ENCODE measurements around the gene PAM. TPM values are rescaled to one million over a fixed set of nuclear protein-coding genes. Genes with fewer than 3 reads are reported as not detected.
"Not testable (repeated sequence)": the region's sequence is repeated elsewhere in the genome, so short reads cannot be mapped to it uniquely, and the experiment has no call there.

Gene PAM
- total RNA-seq, 4 donors from 2014 or later: 132 to 224 (median 184) TPM

DNA sequence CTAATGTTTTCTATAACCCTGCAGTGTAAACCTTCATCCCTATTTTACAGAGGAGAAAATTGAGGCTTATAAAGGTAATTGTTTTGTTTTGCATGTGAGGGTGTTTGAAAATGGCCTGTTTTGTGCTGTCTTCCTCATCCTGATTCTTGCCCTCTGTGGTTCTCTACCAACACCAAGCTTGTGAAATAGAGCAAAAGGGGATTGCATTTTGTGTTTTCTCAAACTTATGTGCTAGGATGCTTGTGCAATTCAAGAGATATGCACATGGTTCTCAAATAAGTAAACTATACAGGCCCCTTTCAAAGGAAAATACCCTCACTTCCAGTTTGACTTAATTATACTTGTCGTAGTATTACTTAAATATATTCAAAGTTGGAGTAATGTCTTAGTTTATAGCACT is 17.2 kb downstream of the PAM start:
- Histone ChIP-seq H3K9me3 (peaks cover 0 to 4% (median 0%) of the 10 kb centered on the region in 4 donors), H3K27me3 (no peaks in the 10 kb centered on the region), H3K36me3 (no peaks in the 10 kb centered on the region), H3K4me1 (peaks cover 0 to 8% (median 6%) of the 10 kb centered on the region in 4 donors), H3K27ac (peak overlapping the region in 1 of 4 donors; percentile 42), H3K4me3 (no peak overlapping the region)
- no peak for DNase-seq (ENCODE audit: low spot score in 2 of 2)
- 95 to 97% methylated on average over 1 of the region's 1 CpG for WGBS, 2 donors
- TF ChIP-seq EP300 (IDR thresholded peaks at IDR 0.05) (no peak), POLR2A (IDR thresholded peaks at IDR 0.05) (no peak)
- TF ChIP-seq, protein P1, sequence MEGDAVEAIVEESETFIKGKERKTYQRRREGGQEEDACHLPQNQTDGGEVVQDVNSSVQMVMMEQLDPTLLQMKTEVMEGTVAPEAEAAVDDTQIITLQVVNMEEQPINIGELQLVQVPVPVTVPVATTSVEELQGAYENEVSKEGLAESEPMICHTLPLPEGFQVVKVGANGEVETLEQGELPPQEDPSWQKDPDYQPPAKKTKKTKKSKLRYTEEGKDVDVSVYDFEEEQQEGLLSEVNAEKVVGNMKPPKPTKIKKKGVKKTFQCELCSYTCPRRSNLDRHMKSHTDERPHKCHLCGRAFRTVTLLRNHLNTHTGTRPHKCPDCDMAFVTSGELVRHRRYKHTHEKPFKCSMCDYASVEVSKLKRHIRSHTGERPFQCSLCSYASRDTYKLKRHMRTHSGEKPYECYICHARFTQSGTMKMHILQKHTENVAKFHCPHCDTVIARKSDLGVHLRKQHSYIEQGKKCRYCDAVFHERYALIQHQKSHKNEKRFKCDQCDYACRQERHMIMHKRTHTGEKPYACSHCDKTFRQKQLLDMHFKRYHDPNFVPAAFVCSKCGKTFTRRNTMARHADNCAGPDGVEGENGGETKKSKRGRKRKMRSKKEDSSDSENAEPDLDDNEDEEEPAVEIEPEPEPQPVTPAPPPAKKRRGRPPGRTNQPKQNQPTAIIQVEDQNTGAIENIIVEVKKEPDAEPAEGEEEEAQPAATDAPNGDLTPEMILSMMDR (IDR thresholded peaks at IDR 0.05): no peak

DNA sequence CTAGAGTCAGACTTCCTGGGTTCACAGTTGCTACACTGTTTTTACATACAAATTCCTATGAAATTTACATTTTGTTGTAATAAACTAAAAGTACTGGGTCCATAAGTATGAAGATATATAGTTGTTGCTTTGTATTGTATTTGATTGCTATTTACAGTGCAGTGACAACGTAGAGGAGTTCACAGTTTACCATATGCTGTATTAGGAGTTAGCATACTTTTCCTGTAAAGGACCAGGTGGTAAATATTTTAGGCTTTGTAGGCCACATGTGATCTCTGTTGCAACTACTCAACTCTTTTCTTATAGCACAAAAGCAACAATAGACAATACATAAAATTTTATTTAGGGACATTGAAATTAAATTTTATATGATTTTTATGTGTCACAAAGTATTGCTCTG is 18.0 kb downstream of the PAM start:
- Histone ChIP-seq H3K36me3 (no peaks in the 10 kb centered on the region), H3K4me1 (peaks cover 0 to 8% (median 6%) of the 10 kb centered on the region in 4 donors), H3K4me3 (no peak overlapping the region), H3K27ac (peak overlapping the region in 1 of 4 donors; percentile 9), H3K27me3 (no peaks in the 10 kb centered on the region), H3K9me3 (peaks cover 0 to 4% (median 0%) of the 10 kb centered on the region in 4 donors)
- TF ChIP-seq, protein P1 (IDR thresholded peaks at IDR 0.05): no peak
- TF ChIP-seq EP300 (IDR thresholded peaks at IDR 0.05): no peak
- no peak for TF ChIP-seq POLR2A (IDR thresholded peaks at IDR 0.05)
- WGBS, 2 donors: 83 to 89% methylated on average over 1 of the region's 1 CpG
- no peak for DNase-seq (ENCODE audit: low spot score in 2 of 2)

DNA sequence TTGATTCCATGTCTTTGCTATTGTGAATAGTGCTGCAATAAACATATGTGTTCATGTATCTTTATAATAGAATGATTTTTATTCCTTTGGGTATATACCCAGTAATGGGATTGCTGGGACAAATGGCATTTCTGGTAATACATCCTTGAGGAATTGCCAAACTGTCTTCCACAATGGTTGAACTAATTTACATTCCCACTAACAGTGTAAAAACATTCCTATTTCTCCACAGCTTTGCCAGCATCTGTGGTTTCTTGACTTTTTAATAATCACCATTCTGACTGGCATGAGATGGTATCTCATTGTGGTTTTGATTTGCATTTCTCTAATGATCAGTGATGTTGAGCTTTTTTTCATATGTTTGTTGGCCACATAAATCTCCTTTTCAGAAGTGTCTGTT is 20.7 kb downstream of the PAM start:
- not testable (repeated sequence) for DNase-seq (ENCODE audit: low spot score in 2 of 2); H3K4me3 ChIP-seq; H3K27ac ChIP-seq; H3K36me3 ChIP-seq; H3K27me3 ChIP-seq; H3K9me3 ChIP-seq
- H3K4me1 ChIP-seq: peaks cover 0 to 27% (median 6%) of the 10 kb centered on the region in 4 donors

DNA sequence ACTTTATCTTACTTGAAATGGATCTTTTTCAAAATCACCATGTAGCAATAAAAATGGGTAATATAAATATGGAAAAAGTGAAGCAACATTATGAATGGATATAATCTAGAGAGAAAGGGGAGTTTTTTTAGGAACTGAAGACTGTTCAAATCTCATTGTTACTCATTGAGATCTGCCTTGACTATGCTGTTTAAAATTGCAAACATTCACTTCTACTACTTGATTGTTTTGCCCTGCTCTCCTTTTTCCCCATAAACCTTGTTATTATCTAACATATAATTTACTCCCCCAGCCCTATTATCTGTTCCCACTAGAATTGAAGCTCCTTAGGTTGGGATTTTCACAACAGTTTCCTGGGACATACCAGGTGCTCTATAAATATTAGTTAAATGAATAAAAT is 22.0 kb downstream of the PAM start:
- H3K4me1 ChIP-seq: peaks cover 0 to 28% (median 4%) of the 10 kb centered on the region in 4 donors
- no peaks in the 10 kb centered on the region for H3K27me3 ChIP-seq
- TF ChIP-seq EP300 (IDR thresholded peaks at IDR 0.05): no peak
- TF ChIP-seq, protein P1 (IDR thresholded peaks at IDR 0.05): no peak
- TF ChIP-seq POLR2A (IDR thresholded peaks at IDR 0.05): no peak
- no peak overlapping the region for H3K27ac ChIP-seq
- H3K4me3 ChIP-seq: no peak overlapping the region
- peaks cover 0 to 4% (median 0%) of the 10 kb centered on the region in 4 donors for H3K9me3 ChIP-seq
- no peaks in the 10 kb centered on the region for H3K36me3 ChIP-seq
- no peak for DNase-seq (ENCODE audit: low spot score in 2 of 2)

DNA sequence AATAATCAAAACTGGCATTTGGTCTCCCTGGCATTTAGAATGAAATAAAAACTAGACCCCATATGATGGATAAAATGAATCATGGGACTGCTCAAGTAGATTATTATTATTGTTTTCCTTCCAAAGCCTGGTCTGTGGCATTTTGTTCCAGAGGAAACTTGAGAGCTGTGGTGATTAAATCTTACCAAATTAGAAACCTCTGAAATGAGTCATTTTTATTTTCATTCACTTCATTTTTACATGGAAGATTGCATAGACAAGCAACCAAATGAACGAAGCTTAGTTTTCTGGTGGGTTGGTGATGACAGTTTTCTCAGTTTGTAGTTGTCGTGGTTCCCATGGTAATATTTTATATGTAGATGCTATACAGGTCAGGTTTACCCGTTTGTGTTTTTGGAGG is 23.4 kb downstream of the PAM start:
- 58 to 67% methylated on average over 3 of the region's 3 CpGs for WGBS, 2 donors
- Histone ChIP-seq H3K4me3 (no peak overlapping the region), H3K36me3 (no peaks in the 10 kb centered on the region), H3K9me3 (peaks cover 0 to 4% (median 0%) of the 10 kb centered on the region in 4 donors), H3K27me3 (no peaks in the 10 kb centered on the region), H3K27ac (no peak overlapping the region), H3K4me1 (peaks cover 0 to 37% (median 4%) of the 10 kb centered on the region in 4 donors)
- DNase-seq (ENCODE audit: low spot score in 2 of 2): no peak
- TF ChIP-seq, protein P1 (IDR thresholded peaks at IDR 0.05): no peak
- no peak for TF ChIP-seq EP300 (IDR thresholded peaks at IDR 0.05)

DNA sequence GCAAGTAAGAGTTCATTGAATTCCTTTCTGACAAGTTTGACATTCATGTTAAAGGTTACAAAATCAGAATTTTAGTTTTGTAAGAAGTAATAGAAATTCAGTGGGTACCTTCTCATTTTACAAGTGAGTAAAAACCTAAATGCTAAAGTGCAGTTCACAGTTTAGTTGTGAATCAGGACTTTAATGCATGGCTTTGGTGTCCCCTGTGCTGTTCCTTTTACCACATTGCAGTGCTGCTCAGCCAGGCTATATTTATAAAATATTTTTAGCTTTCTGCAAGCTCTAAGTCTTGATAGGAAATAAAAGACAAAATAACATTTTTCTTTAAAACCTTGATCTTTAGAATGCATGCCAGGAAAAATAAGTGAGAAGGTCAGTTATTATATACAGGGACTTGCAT is 26.3 kb downstream of the PAM start:
- Histone ChIP-seq H3K4me3 (no peak overlapping the region), H3K9me3 (no peaks in the 10 kb centered on the region), H3K36me3 (no peaks in the 10 kb centered on the region), H3K27ac (no peak overlapping the region), H3K4me1 (peaks cover 0 to 37% (median 4%) of the 10 kb centered on the region in 4 donors), H3K27me3 (no peaks in the 10 kb centered on the region)
- no peak for DNase-seq (ENCODE audit: low spot score in 2 of 2)
- TF ChIP-seq, protein P1 (IDR thresholded peaks at IDR 0.05): no peak
- TF ChIP-seq EP300 (IDR thresholded peaks at IDR 0.05): no peak
- TF ChIP-seq POLR2A (IDR thresholded peaks at IDR 0.05): no peak
